GM12878 (cell line): Measurements from ENCODE around the gene GNAZ. TPM values are rescaled to one million over a fixed set of nuclear protein-coding genes. Genes with fewer than 3 reads are reported as not detected.

Experiments
- ATAC-seq: fragments of 200-7000 bp; cut with Tn5 transposase; 3 replicates; pipeline ENCODE4 v1.9.1; 2020; ENCODE audit warnings: mild to moderate bottlenecking, moderate library complexity
- BruUV-seq: library from RNA; stranded (reverse); fragments of 400-500 nt; replicated peaks from 2 replicates; lab custom pipeline; 2021; lab: Mats Ljungman, UMichigan
- CTCF ChIA-PET: fragments of 300-600 bp; sonication (Branson Sonifier 250); formaldehyde crosslinking; extraction: SDS; loops from one replicate; lab custom pipeline; 2021; ENCODE audit warnings: inconsistent platforms; lab: Yijun Ruan, JAX
- POLR2A ChIA-PET: fragments of 350-600 bp; formaldehyde crosslinking; extraction: SDS; loops from one replicate; lab custom pipeline; 2021; ENCODE audit warnings: inconsistent platforms; lab: Charles Lee
- RAD21 ChIA-PET: fragments of 300-600 bp; sonication (Branson Sonifier 250); formaldehyde crosslinking; loops from one replicate; lab custom pipeline; 2023; ENCODE audit warnings: antibody characterized with exemption; ENCODE audit not compliant: unreplicated experiment; lab: Charles Lee
- SMC1A ChIA-PET: fragments of 300-600 bp; sonication (Branson Sonifier 250); formaldehyde crosslinking; loops from one replicate; lab custom pipeline; 2023; ENCODE audit not compliant: unreplicated experiment, uncharacterized antibody; lab: Charles Lee
- DNase-seq: peaks from one replicate; pipeline ENCODE4 v3.0.0-alpha.2; 2011; ENCODE audit warnings: low read depth, low spot score
- FAIRE-seq: peaks from 3 replicates; lab custom pipeline; 2011; peaks lifted over from hg19 to GRCh38; lab: Jason Lieb, UNC
- H2AFZ ChIP-seq: 2 replicates; pipeline ENCODE4 v1.6.0; 2011; ENCODE audit warnings: low read depth, low read length, control low read depth; ENCODE audit not compliant: control insufficient read depth
- H3K27ac ChIP-seq: 2 replicates; pipeline ENCODE4 v1.5.1; 2011; ENCODE audit warnings: control low read depth; ENCODE audit not compliant: control insufficient read depth, insufficient read depth
- H3K27me3 ChIP-seq, 2 experiments: replicated peaks in 1 of 2; 2 replicates each; pipeline versions ENCODE4 v1.6.0 to v1.6.1; 2011; ENCODE audit warnings: low read length in 1 of 2; ENCODE audit not compliant: control insufficient read depth in 2 of 2, insufficient read depth in 2 of 2
- H3K36me3 ChIP-seq, 2 experiments: 2 replicates each; pipeline ENCODE4 v1.5.1; 2011; ENCODE audit warnings: low read length in 1 of 2; ENCODE audit not compliant: control insufficient read depth in 2 of 2, insufficient read depth in 2 of 2
- H3K4me1 ChIP-seq: 2 replicates; pipeline ENCODE4 v1.6.1; 2011; ENCODE audit warnings: mild to moderate bottlenecking, low read length, moderate library complexity, mixed read lengths; ENCODE audit not compliant: control insufficient read depth, insufficient read depth
- H3K4me2 ChIP-seq: 2 replicates; pipeline ENCODE4 v1.6.0; 2011; ENCODE audit warnings: control low read depth; ENCODE audit not compliant: control insufficient read depth, insufficient read depth
- H3K4me3 ChIP-seq: fragments of 200-600 bp; sonication (generic); 2 replicates; pipeline ENCODE4 v1.5.1; 2016
- H3K79me2 ChIP-seq: 2 replicates; pipeline ENCODE4 v1.6.0; 2011; ENCODE audit warnings: low read length; ENCODE audit not compliant: control insufficient read depth, insufficient read depth
- H3K9ac ChIP-seq: 2 replicates; pipeline ENCODE4 v1.8.0; 2011; ENCODE audit warnings: low read length, control low read depth, mixed read lengths; ENCODE audit not compliant: control insufficient read depth, insufficient read depth
- H3K9me3 ChIP-seq: replicated peaks from 3 replicates; pipeline ENCODE4 v1.5.1; 2011; ENCODE audit warnings: mild to moderate bottlenecking, low read length; ENCODE audit not compliant: control insufficient read depth, insufficient read depth
- H4K20me1 ChIP-seq: 2 replicates; pipeline ENCODE4 v1.6.0; 2011; ENCODE audit not compliant: control insufficient read depth, insufficient read depth
- ASH2L ChIP-seq: fragments of 300-600, 200-600 bp; sonication (generic); IDR thresholded peaks from 2 replicates; pipeline ENCODE4 v1.6.1; 2017; ENCODE audit warnings: low read depth, mild to moderate bottlenecking, borderline replicate concordance
- ATF7 ChIP-seq: fragments of 450-650 bp; IDR thresholded peaks from 2 replicates; pipeline ENCODE4 v1.6.1; 2016; ENCODE audit warnings: low read depth, mild to moderate bottlenecking
- BCLAF1 ChIP-seq: fragments of 450-650 bp; IDR thresholded peaks from 2 replicates; pipeline ENCODE4 v1.6.1; 2017; ENCODE audit warnings: antibody characterized with exemption, mild to moderate bottlenecking, moderate library complexity
- KDM1A ChIP-seq: fragments of 200-600 bp; sonication (generic); IDR thresholded peaks from 2 replicates; pipeline ENCODE4 v1.6.1; 2016; ENCODE audit warnings: borderline replicate concordance
- MEF2A ChIP-seq: IDR thresholded peaks from 2 replicates; pipeline ENCODE4 v1.6.1; 2011; ENCODE audit warnings: low read depth, mild to moderate bottlenecking, low read length, moderate library complexity; ENCODE audit not compliant: insufficient read depth
- NKRF ChIP-seq: fragments of 450-650 bp; conservative IDR thresholded peaks from 2 replicates; pipeline ENCODE4 v1.6.1; 2017; ENCODE audit warnings: mild to moderate bottlenecking, moderate library complexity
- NR2C1 ChIP-seq: fragments of 450-650 bp; IDR thresholded peaks from 2 replicates; pipeline ENCODE4 v1.6.1; 2017; ENCODE audit warnings: antibody characterized with exemption, mild to moderate bottlenecking, moderate library complexity
- NR2C2 ChIP-seq: IDR thresholded peaks from 2 replicates; pipeline ENCODE4 v1.6.1; 2011; ENCODE audit warnings: borderline replicate concordance, low read depth; ENCODE audit not compliant: control insufficient read depth, insufficient read length
- POLR2A ChIP-seq: IDR thresholded peaks from 2 replicates; pipeline ENCODE4 v1.6.1; 2011; ENCODE audit warnings: low read depth, mild to moderate bottlenecking, low read length
- RB1 ChIP-seq: fragments of 450-650 bp; formaldehyde crosslinking; IDR thresholded peaks from 2 replicates; pipeline ENCODE4 v1.6.1; 2017; ENCODE audit warnings: mild to moderate bottlenecking, borderline replicate concordance
- RFX5 ChIP-seq: IDR thresholded peaks from 2 replicates; pipeline ENCODE4 v1.6.1; 2011; ENCODE audit warnings: low read depth, low read length, improper control_type of control experiment
- SMAD5 ChIP-seq: IDR thresholded peaks from 2 replicates; pipeline ENCODE4 v1.6.1; 2016; ENCODE audit warnings: antibody characterized with exemption, low read depth
- STAT1 ChIP-seq: fragments of 450-650 bp; conservative IDR thresholded peaks from 2 replicates; pipeline ENCODE4 v1.6.1; 2014; ENCODE audit warnings: antibody characterized with exemption, mild to moderate bottlenecking
- SUZ12 ChIP-seq: fragments of 200-600 bp; sonication (generic); IDR thresholded peaks from one replicate; pipeline ENCODE4 v1.6.1; 2018; ENCODE audit warnings: antibody characterized with exemption, mild to moderate bottlenecking; ENCODE audit not compliant: unreplicated experiment
- ZNF687 ChIP-seq: fragments of 450-650 bp; IDR thresholded peaks from 2 replicates; pipeline ENCODE4 v1.6.1; 2017; ENCODE audit warnings: mild to moderate bottlenecking, moderate library complexity
- WGBS: methylation state at CpG from one replicate; pipeline ENCODE4 v1.1.6; 2016; ENCODE audit warnings: low lambda C conversion rate; ENCODE audit not compliant: insufficient replicate concordance, insufficient coverage; ENCODE audit errors: missing lambda C conversion rate; 5-methylcytosine and 5-hydroxymethylcytosine counted together
- in situ Hi-C: fragments of 300-500 bp; cut with MboI; formaldehyde crosslinking; loops from 9 replicates; pipeline ENCODE4 v1.14.3; 2018; ENCODE audit warnings: mixed read lengths
- intact Hi-C: fragments of 100-400 bp; cut with micrococcal nuclease; formaldehyde crosslinking; loops from one replicate; pipeline ENCODE4 v1.14.2; 2022; ENCODE audit not compliant: unreplicated experiment
- polyA plus RNA-seq, 11 experiments: library from polyadenylated mRNA; depleted of rRNA in 4 of 11; unstranded in 6 of 11; stranded (reverse) in 5 of 11; fragments of >200 nt; fragmentation: Nextera tagmentation in 4 of 11; fragmentation: Illumina TruSeq in 1 of 11; extraction: Ambion mirVana in 4 of 11; extraction: Trizol in 1 of 11; gene quantifications; 1 replicate in 1 of 11; 2 replicates in 10 of 11; pipeline versions ENCODE4 v1.2.1 to v1.2.3, GENCODE V29; 2011 to 2016; ENCODE audit warnings: inconsistent platforms in 2 of 11, missing spikeins in 2 of 11, low read depth in 1 of 11
- total RNA-seq, 4 experiments: library from RNA; depleted of rRNA in 3 of 4; stranded (reverse); fragments of >200 nt in 3 of 4; fragmentation: Illumina TruSeq in 1 of 4; extraction: Trizol in 1 of 4; gene quantifications; 2 replicates each; pipeline versions ENCODE4 v1.2.1 to v1.2.3, GENCODE V29; 2013 to 2021

The GNAZ gene
- total and polyA plus RNA-seq, 10 of the 15 experiments (the other 5 are each of a cell fraction or from before 2014, with no cell fraction given), result 0.09 to 1.0 (median 0.44) TPM; not detected in 1

- H3K27ac ChIP-seq, result no peak overlapping the region
- intact Hi-C loops, result no loop called here
These were observed 10.9 kb upstream of the GNAZ start for GRCh38 chr22:23059284-23059948.

More at GRCh38 chr22:23059284-23059948, 10.9 kb upstream of the GNAZ start:
- Histone ChIP-seq H3K4me2 (no peak overlapping the region), H3K27me3 (no peaks in the 10 kb centered on the region), H4K20me1 (no peaks in the 10 kb centered on the region), H3K4me1 (peaks cover 8% of the 10 kb centered on the region), H3K4me3 (no peak overlapping the region), H3K36me3 (no peaks in the 10 kb centered on the region), H2AFZ (no peak overlapping the region), H3K9me3 (peaks cover 1% of the 10 kb centered on the region; the same call in 2 of the 3 replicates), H3K9ac (no peak overlapping the region), H3K79me2 (no peaks in the 10 kb centered on the region)
- no peak for TF ChIP-seq NKRF
- TF ChIP-seq KDM1A, result no peak
- no peak for TF ChIP-seq NR2C1
- no peak for TF ChIP-seq POLR2A
- no peak for TF ChIP-seq ATF7
- no peak for TF ChIP-seq SMAD5
- no peak for TF ChIP-seq SUZ12
- no peak for TF ChIP-seq BCLAF1
- no peak for TF ChIP-seq ZNF687
- TF ChIP-seq STAT1, result no peak
- TF ChIP-seq RFX5, result no peak
- TF ChIP-seq NR2C2, result no peak
- no peak for TF ChIP-seq ASH2L
- TF ChIP-seq RB1, result no peak
- TF ChIP-seq MEF2A, result no peak
- RAD21 ChIA-PET, result no interaction called here
- POLR2A ChIA-PET, result no interaction called here
- FAIRE-seq (no peak), DNase-seq (no peak), ATAC-seq (no peak)
- SMC1A ChIA-PET, result no interaction called here
- CTCF ChIA-PET, result interaction anchor here (0.6 kb wide), 1 partner anchor 11 kb away, joined by 3 read pairs; the partner anchor contains the start of gene GNAZ
- WGBS, result 71% methylated on average over 24 of the region's 24 CpGs
- in situ Hi-C loops, result no loop called here
- BruUV-seq, result no TSS peak
